IMR-90 (cell line): ENCODE results near the gene ZNF607. TPM values are rescaled to one million over a fixed set of nuclear protein-coding genes. Genes with fewer than 3 reads are reported as not detected.
A peak's percentile ranks its signal among the peaks of the same experiment; 100 is the strongest.

Experiments
- ATAC-seq: fragments of 200-7000 bp; cut with Tn5 transposase; 2 replicates; pipeline ENCODE4 v1.9.1; 2020; ENCODE audit warnings: low read depth, mild to moderate bottlenecking, moderate library complexity
- BruUV-seq: library from RNA; stranded (reverse); fragments of 400-500 nt; replicated peaks from 2 replicates; lab custom pipeline; 2021; lab: Mats Ljungman, UMichigan
- CTCF ChIA-PET: fragments of 300-600 bp; formaldehyde crosslinking; extraction: SDS; loops from one replicate; lab custom pipeline; 2021; ENCODE audit warnings: antibody characterized with exemption; lab: Yijun Ruan, JAX
- POLR2A ChIA-PET: fragments of 300-600 bp; sonication (Branson Sonifier 250); formaldehyde crosslinking; loops from one replicate; lab custom pipeline; 2022; ENCODE audit warnings: antibody characterized with exemption; ENCODE audit not compliant: unreplicated experiment; lab: Charles Lee
- DNase-seq: peaks from one replicate; pipeline ENCODE4 v3.0.0; 2013
- H2AFZ ChIP-seq: replicated peaks from 2 replicates; pipeline ENCODE3; 2013; ENCODE audit warnings: low read length, mild to moderate bottlenecking; ENCODE audit not compliant: poor library complexity
- H2AK5ac ChIP-seq: 2 replicates; pipeline ENCODE4 v1.6.1; 2013; ENCODE audit warnings: low read depth, low read length, inconsistent platforms
- H2AK9ac ChIP-seq: replicated peaks from 2 replicates; pipeline ENCODE3; 2013; ENCODE audit warnings: mild to moderate bottlenecking, low read depth, low read length, moderate library complexity; ENCODE audit not compliant: poor library complexity
- H2BK120ac ChIP-seq: 2 replicates; pipeline ENCODE4 v1.6.1; 2013; ENCODE audit warnings: low read depth, low read length, inconsistent platforms
- H2BK15ac ChIP-seq: 3 replicates; pipeline ENCODE4 v1.6.1; 2013; ENCODE audit warnings: low read depth, low read length, inconsistent platforms
- H2BK20ac ChIP-seq: 2 replicates; pipeline ENCODE4 v1.6.1; 2013; ENCODE audit warnings: low read depth, mild to moderate bottlenecking, inconsistent platforms, low read length, moderate library complexity
- H2BK5ac ChIP-seq: 2 replicates; pipeline ENCODE4 v1.6.1; 2013; ENCODE audit warnings: mild to moderate bottlenecking, low read depth, low read length, inconsistent platforms; ENCODE audit not compliant: poor library complexity, severe bottlenecking
- H3K14ac ChIP-seq: replicated peaks from 2 replicates; pipeline ENCODE4 v1.6.1; 2013; ENCODE audit warnings: low read depth, low read length, inconsistent platforms
- H3K18ac ChIP-seq: 2 replicates; pipeline ENCODE4 v1.6.1; 2013; ENCODE audit warnings: low read depth, low read length, control low read depth
- H3K23ac ChIP-seq: 2 replicates; pipeline ENCODE4 v1.6.1; 2013; ENCODE audit warnings: low read depth, low read length, inconsistent platforms
- H3K27ac ChIP-seq: 2 replicates; pipeline ENCODE4 v1.5.1; 2013; ENCODE audit warnings: mild to moderate bottlenecking, control low read depth, low read length; ENCODE audit not compliant: insufficient read depth
- H3K27me3 ChIP-seq: 2 replicates; pipeline ENCODE4 v1.6.1; 2013; ENCODE audit warnings: low read length; ENCODE audit not compliant: control insufficient read depth, insufficient read depth
- H3K36me3 ChIP-seq: 2 replicates; pipeline ENCODE4 v1.6.1; 2013; ENCODE audit warnings: low read length, mixed read lengths; ENCODE audit not compliant: control insufficient read depth, insufficient read depth
- H3K4ac ChIP-seq: 2 replicates; pipeline ENCODE4 v1.6.1; 2013; ENCODE audit warnings: low read depth, low read length, inconsistent platforms
- H3K4me1 ChIP-seq: 2 replicates; pipeline ENCODE4 v1.6.1; 2013; ENCODE audit warnings: low read length, mixed read lengths; ENCODE audit not compliant: control insufficient read depth, insufficient read depth
- H3K4me2 ChIP-seq: 2 replicates; pipeline ENCODE4 v1.6.1; 2013; ENCODE audit warnings: low read depth, mild to moderate bottlenecking, control low read depth, low read length, moderate library complexity
- H3K4me3 ChIP-seq: 2 replicates; pipeline ENCODE4 v1.5.1; 2013; ENCODE audit warnings: low read depth, mild to moderate bottlenecking, control low read depth, low read length, moderate library complexity; ENCODE audit not compliant: insufficient read depth
- H3K56ac ChIP-seq: 2 replicates; pipeline ENCODE4 v1.6.1; 2013; ENCODE audit warnings: low read length, inconsistent platforms; ENCODE audit not compliant: insufficient read depth; ENCODE audit errors: extremely low read depth
- H3K79me1 ChIP-seq, 2 experiments: 2 replicates each; pipeline ENCODE4 v1.6.1; 2013; ENCODE audit warnings: low read length in 2 of 2, inconsistent platforms in 1 of 2, low read depth in 1 of 2
- H3K9ac ChIP-seq: 2 replicates; pipeline ENCODE4 v1.6.1; 2013; ENCODE audit warnings: low read depth, low read length, control low read depth
- H3K9me1 ChIP-seq: 2 replicates; pipeline ENCODE4 v1.6.1; 2013; ENCODE audit warnings: low read length, inconsistent platforms; ENCODE audit not compliant: insufficient read depth
- H3K9me3 ChIP-seq: 2 replicates; pipeline ENCODE4 v1.6.1; 2013; ENCODE audit warnings: low read length; ENCODE audit not compliant: control insufficient read depth, insufficient read depth
- H4K20me1 ChIP-seq: 2 replicates; pipeline ENCODE4 v1.6.1; 2013; ENCODE audit warnings: low read length, inconsistent platforms; ENCODE audit not compliant: insufficient read depth
- H4K5ac ChIP-seq: 2 replicates; pipeline ENCODE4 v1.6.1; 2013; ENCODE audit warnings: mild to moderate bottlenecking, low read depth, low read length, control low read depth
- H4K8ac ChIP-seq, 2 experiments: 2 replicates each; pipeline ENCODE4 v1.6.1; 2013; ENCODE audit warnings: low read depth in 2 of 2, low read length in 2 of 2, control low read depth in 1 of 2, inconsistent platforms in 1 of 2
- H4K91ac ChIP-seq: 2 replicates; pipeline ENCODE4 v1.6.1; 2013; ENCODE audit warnings: low read depth, low read length, inconsistent platforms; ENCODE audit not compliant: insufficient read depth
- BHLHE40 ChIP-seq: fragments of 150-350 bp; IDR thresholded peaks from 2 replicates; pipeline ENCODE4 v1.6.1; 2016; ENCODE audit warnings: mild to moderate bottlenecking, low read depth, low read length
- CEBPB ChIP-seq: IDR thresholded peaks from 2 replicates; pipeline ENCODE4 v1.6.1; 2012; ENCODE audit warnings: low read depth, low read length, improper control_type of control experiment
- CTCF ChIP-seq: conservative IDR thresholded peaks from 2 replicates; pipeline ENCODE4 v1.5.1; 2012; ENCODE audit warnings: mild to moderate bottlenecking, low read depth, low read length, improper control_type of control experiment
- ELK1 ChIP-seq: fragments of 150-350 bp; IDR thresholded peaks from 2 replicates; pipeline ENCODE4 v1.6.1; 2016; ENCODE audit warnings: low read depth, mild to moderate bottlenecking, low read length, moderate library complexity, borderline replicate concordance
- MAZ ChIP-seq: IDR thresholded peaks from 2 replicates; pipeline ENCODE4 v1.6.1; 2012; ENCODE audit warnings: low read depth, mild to moderate bottlenecking, low read length, improper control_type of control experiment, moderate library complexity, borderline replicate concordance
- MXI1 ChIP-seq: IDR thresholded peaks from 2 replicates; pipeline ENCODE4 v1.6.1; 2012; ENCODE audit warnings: low read depth, mild to moderate bottlenecking, low read length, moderate library complexity, borderline replicate concordance
- POLR2A ChIP-seq: IDR thresholded peaks from 2 replicates; pipeline ENCODE4 v1.6.1; 2012; ENCODE audit warnings: mild to moderate bottlenecking, low read depth, low read length
- RCOR1 ChIP-seq: IDR thresholded peaks from 2 replicates; pipeline ENCODE4 v1.6.1; 2012; ENCODE audit warnings: mild to moderate bottlenecking, low read length, improper control_type of control experiment; ENCODE audit not compliant: insufficient replicate concordance
- USF2 ChIP-seq: fragments of 150-350 bp; IDR thresholded peaks from 2 replicates; pipeline ENCODE4 v1.6.1; 2017; ENCODE audit warnings: mild to moderate bottlenecking, antibody characterized with exemption, low read length, low read depth
- WGBS, 2 experiments: methylation state at CpG; one replicate each; pipeline versions ENCODE4 v1.1.5 to v1.1.7; 2013; ENCODE audit warnings: missing lambda C conversion rate in 2 of 2; ENCODE audit not compliant: insufficient read length in 1 of 2; ENCODE audit errors: extremely low coverage in 2 of 2; 5-methylcytosine and 5-hydroxymethylcytosine counted together
- dilution Hi-C: fragments of 300-500 bp; cut with HindIII; formaldehyde crosslinking; loops from one replicate; pipeline ENCODE4 v1.14.3; 2018; ENCODE audit warnings: low sequenced_read_pairs; ENCODE audit not compliant: unreplicated experiment
- in situ Hi-C: fragments of 300-500 bp; cut with MboI; formaldehyde crosslinking; loops from 3 replicates; pipeline ENCODE4 v1.14.3; 2019; ENCODE audit warnings: low sequenced_read_pairs, inconsistent platforms, mixed read lengths
- intact Hi-C: fragments of 100-400 bp; cut with micrococcal nuclease; formaldehyde crosslinking; loops from 2 replicates; pipeline ENCODE4 v1.10.0; 2022
- polyA plus RNA-seq, 3 experiments: library from polyadenylated mRNA; depleted of rRNA; stranded (reverse); fragments of >200 nt; gene quantifications; 2 replicates each; pipeline ENCODE4 v1.2.3, GENCODE V29; 2012; ENCODE audit warnings: low replicate concordance in 1 of 3
- total RNA-seq: library from RNA; depleted of rRNA; stranded (reverse); fragments of >200 nt; gene quantifications from 2 replicates; pipeline ENCODE4 v1.2.3, GENCODE V29; 2012

The ZNF607 gene
- total and polyA plus RNA-seq, 2 of the 4 experiments (the other 2 are of a cell fraction), result 1.2 to 2.7 TPM

- TF ChIP-seq POLR2A, result no peak
These were observed 24.2 kb downstream of the ZNF607 start (continued) for GRCh38 chr19:37695144-37695899.

GRCh38 chr19:37692956-37693620 is 26.5 kb downstream of the ZNF607 start:
- no peak overlapping the region for H3K9ac ChIP-seq
- H2AK9ac ChIP-seq, result no peak overlapping the region
- ChIA-PET POLR2A (no interaction called here), CTCF (no interaction called here)
- H4K91ac ChIP-seq, result no peak overlapping the region
- H3K4me2 ChIP-seq, result no peak overlapping the region
- 0% methylated on average over 1 of the region's 11 CpGs; no CpG with 5 or more reads in 1 of the 2 experiments for WGBS, 2 experiments
- no peak overlapping the region for H3K27ac ChIP-seq
- H2AK5ac ChIP-seq, result no peak overlapping the region
- H3K27me3 ChIP-seq, result no peaks in the 10 kb centered on the region
- no peak overlapping the region for H4K5ac ChIP-seq
- peaks cover 8% of the 10 kb centered on the region for H3K36me3 ChIP-seq
- no peak for TF ChIP-seq CTCF
- TF ChIP-seq USF2, result no peak
- TF ChIP-seq MXI1, result no peak
- no peak for TF ChIP-seq POLR2A
- no peak for TF ChIP-seq CEBPB
- TF ChIP-seq ELK1, result no peak
- no peak for TF ChIP-seq BHLHE40
- no peak for TF ChIP-seq MAZ
- no peak for TF ChIP-seq RCOR1
- peak overlapping the region; percentile 41 for H2AFZ ChIP-seq
- no peak overlapping the region for H2BK20ac ChIP-seq
- no peak overlapping the region for H3K23ac ChIP-seq
- H3K4me3 ChIP-seq, result no peak overlapping the region
- H4K20me1 ChIP-seq, result no peaks in the 10 kb centered on the region
- no peak overlapping the region for H3K14ac ChIP-seq
- DNase-seq (no peak), ATAC-seq (no peak)
- peaks cover 11% of the 10 kb centered on the region for H3K9me3 ChIP-seq
- H2BK5ac ChIP-seq, result no peak overlapping the region
- no peaks in the 10 kb centered on the region; the same call in 1 of the 2 replicates for H3K4me1 ChIP-seq
- peaks cover 0 to 3% of the 10 kb centered on the region in 2 experiments; a peak in 1 of 4 replicates for H3K79me1 ChIP-seq
- no peak overlapping the region for H3K56ac ChIP-seq
- H3K4ac ChIP-seq, result no peak overlapping the region
- H2BK15ac ChIP-seq, result no peak overlapping the region
- BruUV-seq, result no TSS peak
- dilution Hi-C loops (no loop called here), intact Hi-C loops (loop anchor here (2.0 to 10.0 kb wide), 2 partner anchors 38 to 228 kb away; partner anchors contain the start of genes ZFP30, ZNF569 and ZNF570), in situ Hi-C loops (no loop called here)
- H3K9me1 ChIP-seq, result no peaks in the 10 kb centered on the region
- H4K8ac ChIP-seq, result peak overlapping the region; percentile 2 to 57; a peak in 1 of 4 replicates
- H2BK120ac ChIP-seq, result no peak overlapping the region
- no peak overlapping the region for H3K18ac ChIP-seq
